ENCODE results near the gene FAM114A2.

Gene FAM114A2

GRCh38 chr5:153998768-153999167 lies 39.9 kb downstream of the FAM114A2 start:
- H3K9me3 ChIP-seq: no peaks in the 10 kb centered on the region
- peaks cover 27% of the 10 kb centered on the region for H3K36me3 ChIP-seq
- H3K4me3 ChIP-seq: no peak overlapping the region
- no peaks in the 10 kb centered on the region for H3K4me1 ChIP-seq
- H4K20me1 ChIP-seq: no peaks in the 10 kb centered on the region
- no peaks in the 10 kb centered on the region for H3K27me3 ChIP-seq
- no peak for TF ChIP-seq Cebpa-rat (IDR thresholded peaks at IDR 0.05)
- no peak overlapping the region for H3K9ac ChIP-seq
- no peak overlapping the region for H3K4me2 ChIP-seq
- no peak overlapping the region for H3K27ac ChIP-seq

- Histone ChIP-seq H4K20me1 (no peaks in the 10 kb centered on the region), H3K9ac (no peak overlapping the region), H3K4me2 (no peak overlapping the region), H3K4me3 (no peak overlapping the region), H3K27ac (no peak overlapping the region), H3K4me1 (no peaks in the 10 kb centered on the region), H3K27me3 (no peaks in the 10 kb centered on the region), H3K36me3 (peaks cover 27% of the 10 kb centered on the region), H3K9me3 (no peaks in the 10 kb centered on the region)
- TF ChIP-seq Cebpa-rat (IDR thresholded peaks at IDR 0.05): no peak
Observed at GRCh38 chr5:153998010-153998409, 40.7 kb downstream of the FAM114A2 start.

DNA sequence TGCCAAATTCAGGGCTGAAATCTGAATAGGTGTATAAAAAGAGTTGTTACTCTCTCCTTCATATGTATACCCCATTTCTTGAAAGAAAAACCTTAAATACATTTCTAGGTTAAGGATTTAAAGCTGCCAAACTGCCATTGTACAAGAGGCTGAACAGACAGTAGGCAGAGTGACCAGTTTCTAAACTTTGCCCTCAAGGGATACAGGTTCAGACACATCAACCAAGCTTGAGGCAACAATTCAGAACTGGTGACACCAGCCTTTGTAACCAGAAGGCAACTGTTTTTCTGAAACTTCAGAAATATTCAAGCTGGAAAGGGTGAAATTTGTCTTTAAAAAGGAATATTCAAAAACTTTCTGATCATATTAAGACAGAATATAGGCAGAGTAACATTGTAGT lies 47.5 kb downstream of the FAM114A2 start:
- Histone ChIP-seq H3K4me1 (no peaks in the 10 kb centered on the region), H4K20me1 (no peaks in the 10 kb centered on the region), H3K4me2 (no peak overlapping the region), H3K4me3 (no peak overlapping the region), H3K9me3 (no peaks in the 10 kb centered on the region), H3K36me3 (peaks cover 4% of the 10 kb centered on the region; the same call in 1 of the 2 replicates), H3K27me3 (no peaks in the 10 kb centered on the region), H3K9ac (no peak overlapping the region), H3K27ac (no peak overlapping the region)
- no peak for TF ChIP-seq Cebpa-rat (IDR thresholded peaks at IDR 0.05)

- H4K20me1 ChIP-seq: no peaks in the 10 kb centered on the region
- no peak for TF ChIP-seq Cebpa-rat (IDR thresholded peaks at IDR 0.05)
- no peak overlapping the region for H3K4me3 ChIP-seq
- no peaks in the 10 kb centered on the region for H3K4me1 ChIP-seq
- no peak overlapping the region for H3K27ac ChIP-seq
- no peaks in the 10 kb centered on the region for H3K27me3 ChIP-seq
- no peaks in the 10 kb centered on the region for H3K9me3 ChIP-seq
- no peaks in the 10 kb centered on the region for H3K36me3 ChIP-seq
- H3K4me2 ChIP-seq: no peak overlapping the region
- H3K9ac ChIP-seq: no peak overlapping the region
Observed at GRCh38 chr5:153988510-153988909, 50.2 kb downstream of the FAM114A2 start.

- Histone ChIP-seq H3K4me2 (no peak overlapping the region), H3K4me1 (no peaks in the 10 kb centered on the region), H4K20me1 (no peaks in the 10 kb centered on the region), H3K27ac (no peak overlapping the region), H3K9me3 (no peaks in the 10 kb centered on the region), H3K4me3 (no peak overlapping the region), H3K9ac (no peak overlapping the region), H3K27me3 (no peaks in the 10 kb centered on the region), H3K36me3 (no peaks in the 10 kb centered on the region)
- no peak for TF ChIP-seq Cebpa-rat (IDR thresholded peaks at IDR 0.05)
Observed at GRCh38 chr5:153987301-153987700, 51.4 kb downstream of the FAM114A2 start.

DNA sequence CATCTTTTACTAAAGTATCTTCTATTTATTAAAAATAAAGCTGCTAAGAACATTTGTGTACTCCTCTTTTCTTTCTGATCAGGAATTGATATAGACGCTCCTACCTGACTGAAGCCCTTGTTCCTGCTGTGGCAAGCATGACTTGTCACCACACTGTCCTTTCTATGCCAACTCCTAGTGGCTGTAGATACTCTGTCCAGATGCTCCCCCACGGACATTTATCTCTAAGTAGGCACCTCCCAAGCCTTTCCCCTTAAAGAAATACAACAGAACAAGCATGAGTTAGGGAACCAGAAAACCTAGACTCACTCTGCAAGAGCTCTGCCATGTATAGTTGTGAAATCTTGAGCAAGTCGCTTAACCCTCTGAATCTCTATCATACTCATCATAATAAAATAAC lies 53.2 kb downstream of the FAM114A2 start:
- H3K36me3 ChIP-seq: no peaks in the 10 kb centered on the region
- no peak for TF ChIP-seq Cebpa-rat (IDR thresholded peaks at IDR 0.05)
- H3K9me3 ChIP-seq: no peaks in the 10 kb centered on the region

GRCh38 chr5:153983885-153984284 lies 54.8 kb downstream of the FAM114A2 start:
- no peak for TF ChIP-seq Cebpa-rat (IDR thresholded peaks at IDR 0.05)
- H3K4me3 ChIP-seq: no peak overlapping the region
- no peaks in the 10 kb centered on the region for H4K20me1 ChIP-seq
- no peaks in the 10 kb centered on the region for H3K9me3 ChIP-seq
- H3K27me3 ChIP-seq: no peaks in the 10 kb centered on the region
- no peaks in the 10 kb centered on the region for H3K36me3 ChIP-seq
- no peak overlapping the region for H3K27ac ChIP-seq
- no peak overlapping the region for H3K4me2 ChIP-seq
- no peaks in the 10 kb centered on the region for H3K4me1 ChIP-seq
- no peak overlapping the region for H3K9ac ChIP-seq

More for the DNA sequence above, 53.2 kb downstream of the FAM114A2 start:
- Histone ChIP-seq H3K4me2 (no peak overlapping the region), H3K27ac (no peak overlapping the region), H3K4me1 (no peaks in the 10 kb centered on the region), H4K20me1 (no peaks in the 10 kb centered on the region), H3K27me3 (no peaks in the 10 kb centered on the region), H3K9ac (no peak overlapping the region), H3K4me3 (no peak overlapping the region)

- Histone ChIP-seq H3K4me2 (no peak overlapping the region), H4K20me1 (no peaks in the 10 kb centered on the region), H3K27me3 (no peaks in the 10 kb centered on the region), H3K9me3 (no peaks in the 10 kb centered on the region), H3K9ac (no peak overlapping the region), H3K4me3 (no peak overlapping the region), H3K4me1 (no peaks in the 10 kb centered on the region), H3K36me3 (no peaks in the 10 kb centered on the region), H3K27ac (no peak overlapping the region)
- TF ChIP-seq Cebpa-rat (IDR thresholded peaks at IDR 0.05): no peak
Observed at GRCh38 chr5:153981905-153982605, 56.7 kb downstream of the FAM114A2 start.

- Histone ChIP-seq H3K4me1 (no peaks in the 10 kb centered on the region), H3K4me3 (no peak overlapping the region), H3K4me2 (no peak overlapping the region), H3K36me3 (no peaks in the 10 kb centered on the region), H3K9ac (no peak overlapping the region), H3K9me3 (no peaks in the 10 kb centered on the region), H4K20me1 (no peaks in the 10 kb centered on the region), H3K27ac (no peak overlapping the region), H3K27me3 (no peaks in the 10 kb centered on the region)
- TF ChIP-seq Cebpa-rat (IDR thresholded peaks at IDR 0.05): no peak
Observed at GRCh38 chr5:153979028-153979783, 59.5 kb downstream of the FAM114A2 start.

- TF ChIP-seq Cebpa-rat (IDR thresholded peaks at IDR 0.05): no peak
- no peak overlapping the region for H3K4me2 ChIP-seq
- no peak overlapping the region for H3K9ac ChIP-seq
- H3K36me3 ChIP-seq: no peaks in the 10 kb centered on the region
- no peaks in the 10 kb centered on the region for H3K9me3 ChIP-seq
- H3K4me1 ChIP-seq: no peaks in the 10 kb centered on the region
- H4K20me1 ChIP-seq: no peaks in the 10 kb centered on the region
- H3K4me3 ChIP-seq: no peak overlapping the region
- H3K27me3 ChIP-seq: no peaks in the 10 kb centered on the region
- no peak overlapping the region for H3K27ac ChIP-seq
Observed at GRCh38 chr5:153974813-153975163, 63.9 kb downstream of the FAM114A2 start.

Measured in BLaER1 (cell line).